Ovary (tissue), 3 donors: ENCODE measurements around the gene DROSHA.

ENCODE experiments used
- CTCF ChIP-seq, 3 donors: fragments of 450-650 bp in 2 of 3; fragments of 200-600 bp in 1 of 3; IDR thresholded peaks; one replicate each; pipeline versions ENCODE4 v1.5.1 to v1.8.0; 2016 to 2022; ENCODE audit warnings: antibody characterized with exemption in 3 of 3, mild to moderate bottlenecking in 1 of 3
- EP300 ChIP-seq: sonication (generic); formaldehyde crosslinking; IDR thresholded peaks from one replicate; pipeline ENCODE4 v1.6.1; 2017; ENCODE audit warnings: antibody characterized with exemption
- POLR2A ChIP-seq: fragments of 450-650 bp; IDR thresholded peaks from one replicate; pipeline ENCODE4 v1.6.1; 2017; ENCODE audit warnings: antibody characterized with exemption, mild to moderate bottlenecking, moderate library complexity
- donor health status: DM: no; HTN: no; CAD: no.

DNA sequence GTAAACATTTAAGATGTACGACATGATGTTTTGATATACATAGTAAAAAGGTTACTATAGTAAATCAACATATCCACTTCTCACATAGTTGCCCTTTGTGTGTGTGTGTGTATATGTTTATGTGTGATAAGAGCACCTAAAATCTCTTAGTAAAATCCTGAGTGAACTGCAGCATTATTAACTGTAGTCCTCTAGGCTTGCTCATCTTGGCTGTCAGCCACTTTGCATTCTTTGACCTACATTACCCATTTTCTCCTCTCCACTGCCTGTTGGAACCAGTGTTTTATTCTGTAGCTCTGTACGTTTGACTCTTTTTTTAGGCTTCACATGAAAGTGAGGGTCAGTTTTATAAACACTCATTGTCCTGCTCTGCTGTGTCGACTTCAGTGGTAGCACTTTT, 24.6 kb upstream of the DROSHA start:
- TF ChIP-seq CTCF (IDR thresholded peaks at IDR 0.05) (no peak), EP300 (no peak), POLR2A (no peak)
